ENCODE measurements around the gene TIGAR.

The TIGAR gene

GRCh38 chr12:4356041-4356327 lies 35.0 kb downstream of the TIGAR start:
- Histone ChIP-seq H3K79me2 (ENCODE audit: insufficient read depth, low read length) (no peaks in the 10 kb centered on the region), H3K4me2 (ENCODE audit: insufficient read depth, low read length) (no peak overlapping the region), H3K4me3 (ENCODE audit: low read depth in 1 of 2, low read length in 2 of 2) (no peak overlapping the region), H3K27me3 (ENCODE audit: insufficient read depth, low read length, poor library complexity) (no peaks in the 10 kb centered on the region), H3K9ac (ENCODE audit: low read depth, low read length) (no peak overlapping the region), H2AFZ (ENCODE audit: low read depth, low read length) (no peak overlapping the region), H3K27ac (ENCODE audit: low read length) (no peak overlapping the region), H3K9me3 (ENCODE audit: insufficient read depth, low read length, severe bottlenecking) (no peaks in the 10 kb centered on the region), H3K4me1 (ENCODE audit: insufficient read depth, low read length) (no peaks in the 10 kb centered on the region), H3K36me3 (ENCODE audit: insufficient read depth, low read length) (peaks cover 22% of the 10 kb centered on the region; the same call in 1 of the 2 replicates), H4K20me1 (ENCODE audit: insufficient read depth, low read length) (no peaks in the 10 kb centered on the region)
- DNase-seq = peak; percentile 50
- TF ChIP-seq CTCF (IDR thresholded peaks at IDR 0.05; ENCODE audit: borderline replicate concordance, extremely low read depth, low read length, poor library complexity, severe bottlenecking) (peak; percentile 75), EZH2 (IDR thresholded peaks at IDR 0.05; ENCODE audit: borderline replicate concordance, low read depth, low read length, severe bottlenecking) (no peak)
- ATAC-seq (ENCODE audit: insufficient read depth, low read depth) = 0 out of 3 replicates have a peak, but pooled peaks have one; percentile 37

DNA sequence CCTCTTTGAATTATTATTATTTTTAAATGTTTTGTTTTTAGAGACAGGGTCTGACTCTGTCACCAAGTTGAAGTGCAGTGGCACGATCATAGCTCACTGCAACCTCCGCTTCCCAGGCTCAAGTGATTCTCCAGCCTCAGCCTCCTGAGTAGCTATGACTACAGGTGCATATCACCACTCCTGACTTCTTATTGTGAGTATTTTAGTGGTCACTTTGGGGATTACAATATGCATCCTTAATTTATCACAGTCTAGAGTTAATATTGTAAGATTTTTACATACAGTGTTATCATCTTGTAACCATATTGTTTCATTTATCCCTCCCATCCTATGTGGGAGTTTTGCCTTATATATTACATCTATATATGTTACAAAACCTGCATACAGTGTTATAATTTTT lies 45.1 kb downstream of the TIGAR start:
- Histone ChIP-seq H2AFZ (ENCODE audit: low read depth, low read length) (no peak overlapping the region), H3K9me3 (ENCODE audit: insufficient read depth, low read length, severe bottlenecking) (no peaks in the 10 kb centered on the region), H3K9ac (ENCODE audit: low read depth, low read length) (no peak overlapping the region), H3K4me2 (ENCODE audit: insufficient read depth, low read length) (no peak overlapping the region), H3K79me2 (ENCODE audit: insufficient read depth, low read length) (no peaks in the 10 kb centered on the region), H3K36me3 (ENCODE audit: insufficient read depth, low read length) (no peaks in the 10 kb centered on the region), H3K4me1 (ENCODE audit: insufficient read depth, low read length) (no peaks in the 10 kb centered on the region), H3K4me3 (ENCODE audit: low read depth in 1 of 2, low read length in 2 of 2) (no peak overlapping the region), H3K27ac (ENCODE audit: low read length) (no peak overlapping the region), H3K27me3 (ENCODE audit: insufficient read depth, low read length, poor library complexity) (peaks cover 8% of the 10 kb centered on the region), H4K20me1 (ENCODE audit: insufficient read depth, low read length) (no peaks in the 10 kb centered on the region)
- ATAC-seq (ENCODE audit: insufficient read depth, low read depth) (no peak), DNase-seq (no peak)
- TF ChIP-seq EZH2 (IDR thresholded peaks at IDR 0.05; ENCODE audit: borderline replicate concordance, low read depth, low read length, severe bottlenecking) = no peak
- TF ChIP-seq CTCF (IDR thresholded peaks at IDR 0.05; ENCODE audit: borderline replicate concordance, extremely low read depth, low read length, poor library complexity, severe bottlenecking) = no peak

DNA sequence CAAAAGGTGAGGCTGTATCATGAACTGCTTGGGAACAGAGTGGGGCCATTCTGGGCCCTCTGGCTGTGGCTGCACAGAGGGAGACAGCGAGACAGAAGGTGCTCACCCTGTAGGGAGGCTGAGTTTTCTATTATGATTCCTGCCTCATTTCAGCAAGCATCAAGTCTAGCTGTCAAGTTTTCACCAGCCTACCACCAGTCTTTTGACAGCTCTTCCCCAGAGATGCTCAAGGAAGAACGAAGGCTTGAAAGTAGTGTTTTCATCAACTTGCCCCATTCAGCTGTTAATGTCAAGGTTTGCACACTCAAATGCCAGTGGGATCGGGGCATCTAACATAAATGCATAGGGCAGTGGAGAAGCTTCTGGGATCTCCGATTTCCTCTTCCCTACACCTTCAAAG lies 48.5 kb downstream of the TIGAR start:
- no peaks in the 10 kb centered on the region for H3K9me3 ChIP-seq (ENCODE audit: insufficient read depth, low read length, severe bottlenecking)
- H3K4me1 ChIP-seq (ENCODE audit: insufficient read depth, low read length) = no peaks in the 10 kb centered on the region
- H3K4me3 ChIP-seq (ENCODE audit: low read depth in 1 of 2, low read length in 2 of 2) = no peak overlapping the region
- no peak overlapping the region for H3K27ac ChIP-seq (ENCODE audit: low read length)
- no peaks in the 10 kb centered on the region for H4K20me1 ChIP-seq (ENCODE audit: insufficient read depth, low read length)
- H2AFZ ChIP-seq (ENCODE audit: low read depth, low read length) = no peak overlapping the region
- H3K9ac ChIP-seq (ENCODE audit: low read depth, low read length) = no peak overlapping the region
- no peak for TF ChIP-seq EZH2 (IDR thresholded peaks at IDR 0.05; ENCODE audit: borderline replicate concordance, low read depth, low read length, severe bottlenecking)
- TF ChIP-seq CTCF (IDR thresholded peaks at IDR 0.05; ENCODE audit: borderline replicate concordance, extremely low read depth, low read length, poor library complexity, severe bottlenecking) = no peak
- DNase-seq (no peak), ATAC-seq (ENCODE audit: insufficient read depth, low read depth) (no peak)
- no peaks in the 10 kb centered on the region for H3K36me3 ChIP-seq (ENCODE audit: insufficient read depth, low read length)
- no peaks in the 10 kb centered on the region for H3K79me2 ChIP-seq (ENCODE audit: insufficient read depth, low read length)
- no peak overlapping the region for H3K4me2 ChIP-seq (ENCODE audit: insufficient read depth, low read length)
- peaks cover 4% of the 10 kb centered on the region for H3K27me3 ChIP-seq (ENCODE audit: insufficient read depth, low read length, poor library complexity)

DNA sequence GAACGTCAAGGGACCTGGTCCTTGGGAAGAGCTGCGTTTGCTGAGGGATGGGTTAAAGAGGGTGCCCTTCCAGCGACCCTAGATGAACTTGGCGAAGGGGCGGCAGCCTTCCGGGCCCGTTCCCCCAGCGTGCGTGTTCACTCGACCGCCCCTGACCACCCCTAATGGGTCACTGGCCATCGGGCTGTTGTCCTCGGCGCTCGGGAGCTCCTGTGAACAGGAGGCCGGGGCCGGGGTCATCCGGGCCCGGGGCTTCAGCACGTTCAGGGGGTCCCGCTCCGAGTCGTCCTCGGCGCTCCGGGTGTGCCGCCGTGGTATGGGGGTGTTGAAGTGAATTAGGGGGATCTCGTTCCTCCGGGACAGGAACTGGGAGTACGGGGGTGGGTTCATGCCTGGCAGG lies 49.3 kb downstream of the TIGAR start:
- peaks cover 4% of the 10 kb centered on the region for H3K27me3 ChIP-seq (ENCODE audit: insufficient read depth, low read length, poor library complexity)
- no peaks in the 10 kb centered on the region for H3K79me2 ChIP-seq (ENCODE audit: insufficient read depth, low read length)
- no peak overlapping the region for H3K4me2 ChIP-seq (ENCODE audit: insufficient read depth, low read length)
- no peak overlapping the region for H3K9ac ChIP-seq (ENCODE audit: low read depth, low read length)
- H4K20me1 ChIP-seq (ENCODE audit: insufficient read depth, low read length) = no peaks in the 10 kb centered on the region
- TF ChIP-seq EZH2 (IDR thresholded peaks at IDR 0.05; ENCODE audit: borderline replicate concordance, low read depth, low read length, severe bottlenecking) (no peak), CTCF (IDR thresholded peaks at IDR 0.05; ENCODE audit: borderline replicate concordance, extremely low read depth, low read length, poor library complexity, severe bottlenecking) (no peak)
- no peak overlapping the region for H2AFZ ChIP-seq (ENCODE audit: low read depth, low read length)
- no peak overlapping the region for H3K4me3 ChIP-seq (ENCODE audit: low read depth in 1 of 2, low read length in 2 of 2)
- H3K27ac ChIP-seq (ENCODE audit: low read length) = no peak overlapping the region
- no peak for DNase-seq
- ATAC-seq (ENCODE audit: insufficient read depth, low read depth) = no peak
- no peaks in the 10 kb centered on the region for H3K36me3 ChIP-seq (ENCODE audit: insufficient read depth, low read length)
- H3K9me3 ChIP-seq (ENCODE audit: insufficient read depth, low read length, severe bottlenecking) = no peaks in the 10 kb centered on the region
- H3K4me1 ChIP-seq (ENCODE audit: insufficient read depth, low read length) = no peaks in the 10 kb centered on the region
